HG03066 (cell line): ENCODE data around the gene NEK5.
"Not testable (repeated sequence)": the region's sequence is repeated elsewhere in the genome, so short reads cannot be mapped to it uniquely, and the experiment has no call there.

Experiments
- ATAC-seq: cut with Tn5 transposase; IDR thresholded peaks from one replicate; pipeline ENCODE4 v1.9.1; 2021; ENCODE audit warnings: low read depth; ENCODE audit not compliant: unreplicated experiment

Gene NEK5

DNA sequence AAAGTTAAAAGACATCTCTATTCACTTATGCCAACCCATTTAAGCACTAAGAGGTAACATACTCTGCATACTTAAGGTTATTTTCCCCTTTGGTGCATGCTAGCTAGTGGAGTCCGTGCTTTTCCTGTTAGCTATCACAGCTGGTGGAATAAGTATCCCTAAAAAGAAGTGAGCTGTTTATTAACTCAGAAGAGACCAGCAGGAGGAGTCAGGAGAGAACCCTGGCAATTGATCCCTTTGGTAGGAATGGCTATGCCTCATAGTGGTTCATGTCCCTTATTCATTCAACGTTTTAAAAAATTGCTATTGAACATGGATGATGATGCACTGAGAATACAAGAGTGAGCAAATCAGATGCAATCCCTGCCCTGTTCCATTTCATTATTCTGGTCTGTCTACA is 12.4 kb upstream of the NEK5 start:
- ATAC-seq = no peak

DNA sequence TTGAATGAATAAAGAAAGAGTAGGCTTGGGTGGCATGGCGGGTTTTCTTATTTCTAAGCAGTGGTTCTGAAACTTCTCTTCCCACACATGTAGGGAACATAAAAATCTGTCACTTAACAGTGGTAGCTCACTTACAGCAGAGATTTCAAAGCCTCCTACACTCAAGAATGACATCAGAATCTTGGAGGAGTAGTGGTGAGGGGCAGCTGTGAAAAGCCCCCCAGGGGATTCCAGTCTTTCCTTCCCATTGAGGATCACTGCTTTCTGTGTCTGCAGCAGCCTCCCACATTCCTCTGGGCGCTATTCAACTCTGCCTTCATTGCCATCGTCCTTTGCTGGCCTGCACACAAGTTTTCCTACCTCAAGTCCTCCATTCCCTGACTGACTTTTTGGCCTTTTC is 8.6 kb upstream of the NEK5 start:
- ATAC-seq = no peak

DNA sequence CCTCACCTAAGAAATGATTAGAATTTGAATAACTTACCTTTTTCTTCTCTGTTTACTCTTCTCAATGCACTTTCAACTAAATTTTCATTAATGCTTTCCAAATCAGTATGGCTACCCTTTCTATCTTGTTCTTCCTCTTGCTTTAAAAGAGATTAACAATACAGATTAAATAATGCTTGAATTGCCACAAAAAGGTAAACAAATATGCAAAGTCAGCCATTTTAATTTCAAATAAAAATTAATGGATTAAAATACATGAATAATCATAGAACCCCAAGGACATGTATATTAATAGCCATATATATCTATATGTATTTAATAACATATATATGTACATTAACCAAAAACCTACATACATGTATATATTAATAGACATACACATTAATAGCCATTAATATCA is 7.9 kb upstream of the NEK5 start:
- no peak for ATAC-seq

DNA sequence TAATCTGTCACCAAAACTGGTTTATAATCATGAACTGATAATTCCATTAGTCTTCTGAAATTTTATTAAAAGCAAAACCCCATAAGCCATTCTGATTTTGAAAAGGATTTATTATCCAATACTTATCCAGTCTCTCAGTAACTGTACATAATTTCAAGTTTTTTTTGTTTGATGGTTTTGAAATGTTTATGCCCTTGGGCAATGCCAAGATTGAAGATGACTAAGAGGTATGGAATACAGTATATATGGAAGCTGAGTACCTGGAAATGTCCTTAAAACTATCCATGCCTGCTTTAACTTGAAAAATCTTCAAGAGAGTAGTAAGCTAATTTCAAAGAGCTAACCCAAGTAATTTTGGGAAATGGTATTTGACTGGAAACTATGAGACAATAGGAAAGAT is 1.8 kb upstream of the NEK5 start:
- no peak for ATAC-seq

DNA sequence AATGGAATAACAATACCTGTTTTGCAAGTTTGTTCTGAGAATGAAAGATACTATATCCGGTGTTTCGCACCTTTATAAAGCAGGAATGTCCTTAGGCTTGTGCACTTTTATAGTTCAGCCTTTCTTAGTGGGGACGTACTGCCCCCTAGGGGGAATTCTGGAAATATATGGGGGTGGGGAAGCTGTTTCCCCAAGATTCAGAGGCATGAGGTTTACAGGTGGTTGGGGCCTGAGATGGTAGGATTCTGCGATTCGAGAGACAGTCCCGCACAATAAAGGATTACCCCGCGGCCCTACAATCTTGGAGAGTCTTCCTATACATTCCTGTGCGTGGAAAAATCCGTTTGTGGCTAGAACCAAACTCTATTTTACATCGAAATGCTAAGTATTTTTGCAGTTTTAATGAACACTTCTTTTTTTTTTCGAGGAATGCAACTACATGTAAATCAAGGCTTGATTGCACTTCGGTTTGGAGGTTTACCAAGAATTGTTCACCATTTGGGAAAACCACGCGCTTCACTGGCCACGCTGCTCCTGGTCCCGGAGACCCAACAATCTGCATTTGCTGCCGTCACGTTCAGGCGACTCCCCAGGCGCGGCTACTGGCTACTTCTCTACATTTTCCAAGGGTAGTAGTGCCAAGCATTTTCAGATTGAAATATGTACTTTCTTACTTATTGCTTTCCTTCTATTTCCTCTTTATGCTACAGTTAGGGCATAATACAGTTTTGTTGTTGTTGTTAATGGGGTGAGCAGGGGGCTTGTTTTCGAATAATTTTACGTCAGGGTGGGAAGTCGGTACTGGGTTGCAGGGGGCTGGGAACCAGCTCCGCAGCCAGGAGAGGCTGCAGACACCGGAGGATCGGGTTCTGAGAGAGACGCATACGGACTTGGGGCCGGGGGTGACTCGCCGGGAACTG is 830 bp downstream of the NEK5 start:
- ATAC-seq = peak; percentile 54

DNA sequence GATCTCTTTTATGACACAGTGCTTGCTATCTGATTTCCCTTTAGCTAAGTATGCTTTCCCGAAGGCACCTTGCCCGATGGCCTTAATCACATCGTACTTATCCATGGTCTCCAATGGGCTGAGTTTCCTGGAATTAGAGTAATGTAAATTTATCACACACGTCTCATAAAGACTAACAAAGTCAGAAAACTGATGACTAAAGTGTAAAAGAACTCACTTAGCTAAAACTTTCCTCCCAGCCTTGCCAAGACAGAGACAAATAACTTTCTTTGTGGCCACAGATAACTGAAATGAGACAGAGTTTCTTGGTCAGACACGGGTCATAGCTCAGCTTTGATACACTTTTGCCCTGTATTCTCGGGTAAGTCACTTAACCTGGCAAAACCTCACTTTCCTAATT is 1.5 kb downstream of the NEK5 start:
- no peak for ATAC-seq

DNA sequence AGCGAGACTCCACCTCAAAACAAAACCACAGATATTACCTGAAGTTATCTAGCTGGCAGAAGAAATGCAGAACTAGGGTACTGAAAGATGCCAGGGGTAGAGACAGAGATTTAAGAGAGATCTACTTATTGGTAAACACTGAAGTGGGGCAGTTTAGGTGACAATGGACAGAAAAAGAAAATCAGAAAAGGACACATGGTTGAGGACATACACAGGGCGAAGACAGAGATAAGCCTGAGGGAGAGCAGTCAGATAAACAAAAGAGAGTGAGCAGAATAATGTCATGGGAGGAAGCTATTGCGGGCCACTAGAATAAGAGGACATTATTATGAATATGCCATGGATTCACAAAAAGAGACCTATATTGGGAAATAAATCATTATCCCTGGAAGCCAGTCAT is 3.3 kb downstream of the NEK5 start:
- no peak for ATAC-seq

DNA sequence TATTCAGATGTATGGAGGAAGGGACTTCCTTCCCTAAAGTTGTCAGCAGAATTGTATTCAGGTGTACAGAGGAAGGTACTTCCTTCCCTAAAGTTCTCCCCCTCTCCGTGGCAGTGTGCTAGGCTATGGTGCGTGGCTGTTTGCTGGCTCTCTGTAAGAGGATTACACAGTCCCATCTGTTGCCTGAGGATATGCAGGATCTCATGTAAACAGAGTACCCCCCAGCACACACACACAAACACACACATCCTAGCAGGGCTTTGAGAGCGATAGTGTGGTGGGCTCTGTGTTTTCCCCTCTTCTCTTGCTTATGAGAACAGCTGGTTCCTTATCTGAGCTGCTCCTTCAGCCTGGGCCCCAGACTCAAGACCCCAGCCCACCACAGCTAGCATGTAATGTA is 10.3 kb downstream of the NEK5 start:
- no peak for ATAC-seq

DNA sequence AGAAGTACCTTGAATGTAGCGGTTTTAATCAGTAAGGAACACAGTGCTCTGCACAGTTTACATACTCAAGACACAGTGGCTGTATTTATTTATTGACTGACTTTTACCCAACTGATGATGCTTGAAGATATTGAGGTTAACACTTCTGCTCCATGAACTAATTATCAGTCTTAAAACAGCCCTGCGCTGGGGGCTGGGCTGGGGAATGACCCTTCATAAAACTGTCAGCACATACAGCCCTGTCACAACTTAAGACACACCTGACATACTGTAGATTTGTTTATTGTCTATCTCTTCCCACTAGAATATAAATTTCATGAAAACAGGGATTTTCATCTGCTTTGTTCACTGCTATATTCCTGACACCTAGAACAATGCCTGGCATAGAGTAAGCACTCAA is 10.8 kb downstream of the NEK5 start:
- no peak for ATAC-seq

DNA sequence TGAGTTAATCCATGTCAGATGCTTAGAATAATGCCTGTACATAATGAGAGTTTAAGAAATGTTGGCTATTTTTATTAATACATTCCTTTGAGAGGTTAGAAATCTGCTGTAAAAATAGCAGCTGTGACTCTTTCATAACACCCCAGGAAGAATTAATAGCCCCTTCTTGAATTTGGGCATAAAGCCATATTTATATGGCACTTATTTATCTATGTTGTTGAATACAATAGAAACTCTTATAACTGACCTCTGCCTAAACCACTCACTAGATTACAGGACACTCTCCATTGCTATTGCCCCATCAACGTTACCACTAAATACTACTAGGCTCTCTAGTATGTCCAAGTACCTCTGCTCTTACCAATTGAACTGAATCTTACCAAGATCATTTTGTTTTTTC is 16.3 kb downstream of the NEK5 start:
- no peak for ATAC-seq

DNA sequence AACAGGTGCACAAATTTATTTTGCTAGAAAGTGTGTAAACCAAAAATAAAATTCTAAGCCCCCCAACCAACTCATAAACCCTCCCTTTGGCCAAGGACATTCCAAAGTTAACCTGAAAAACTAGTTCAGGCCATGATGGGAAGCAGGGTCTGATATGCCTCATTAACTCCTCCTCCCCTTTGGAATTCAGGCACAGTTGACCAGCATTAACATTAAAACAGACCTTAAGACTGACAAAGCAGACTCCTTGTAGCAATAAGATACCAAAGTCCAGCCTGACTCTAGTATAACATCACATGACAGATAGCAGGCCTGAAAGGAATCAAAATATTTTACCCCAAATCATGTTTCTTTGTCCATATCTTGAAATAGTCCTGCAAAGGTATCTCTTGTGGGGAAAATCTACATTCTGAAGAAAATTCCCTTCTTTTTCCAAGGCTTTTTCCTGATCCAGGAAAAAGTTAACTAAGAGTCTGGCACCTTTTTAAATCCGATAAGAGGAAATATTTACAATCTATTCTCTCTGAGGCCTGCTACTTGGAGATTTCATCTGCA is 19.7 kb downstream of the NEK5 start:
- ATAC-seq = no peak

DNA sequence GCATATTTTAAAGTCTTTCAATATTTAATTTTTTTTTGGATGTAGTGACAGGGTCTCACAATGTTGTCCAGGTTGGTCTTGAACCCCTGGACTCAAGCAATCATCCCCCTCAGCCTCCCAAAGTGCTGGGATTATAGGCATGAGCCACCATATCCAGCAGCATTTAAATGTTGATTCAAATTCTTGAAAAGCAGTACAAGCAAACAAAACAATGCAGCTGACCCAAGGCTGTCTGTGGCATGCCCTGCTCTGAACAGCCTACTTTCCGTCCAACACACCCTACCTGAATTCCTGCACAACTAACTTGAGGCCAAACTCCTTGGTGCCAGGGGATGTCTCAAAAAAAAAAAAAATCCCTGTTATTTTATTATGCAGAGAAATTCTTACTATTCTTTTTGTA is 23.0 kb downstream of the NEK5 start:
- no peak for ATAC-seq

DNA sequence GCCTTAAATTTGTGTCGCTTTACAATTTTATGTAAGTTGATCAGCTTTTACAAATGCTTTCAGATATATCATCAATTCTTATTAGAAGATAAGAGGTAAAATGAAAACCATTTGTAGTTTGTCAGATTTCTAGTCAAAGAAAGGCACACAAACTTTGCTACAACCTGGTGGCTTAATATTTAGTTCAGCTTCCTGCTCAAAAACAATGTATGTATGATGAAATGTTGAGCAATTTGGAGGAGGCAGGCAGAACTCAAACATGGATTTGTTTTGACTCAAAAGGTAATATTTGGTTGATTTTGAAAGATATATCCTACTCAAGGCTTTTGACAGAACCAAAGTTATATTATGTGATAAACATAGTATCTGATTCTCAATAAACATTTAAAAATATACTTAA is 24.2 kb downstream of the NEK5 start:
- no peak for ATAC-seq

DNA sequence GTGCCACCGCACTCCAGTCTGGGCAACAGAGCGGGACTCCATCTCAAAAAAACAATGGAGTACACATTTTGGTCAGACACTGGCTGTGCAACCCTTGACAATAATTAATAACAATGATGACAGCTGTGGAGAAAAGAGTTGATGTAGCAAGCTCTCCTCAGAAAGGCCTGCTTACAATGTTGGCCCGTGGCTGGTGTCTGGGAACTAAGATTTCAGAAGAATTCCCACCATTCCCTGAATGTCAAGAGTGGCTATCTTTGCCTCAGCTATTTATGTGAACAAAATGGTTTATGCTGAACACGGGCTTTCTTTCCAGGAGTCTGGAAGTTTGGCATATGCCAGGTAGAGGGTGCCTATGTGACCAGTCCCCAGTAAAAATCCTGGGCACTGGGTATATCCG is 25.5 kb downstream of the NEK5 start:
- no peak for ATAC-seq

DNA sequence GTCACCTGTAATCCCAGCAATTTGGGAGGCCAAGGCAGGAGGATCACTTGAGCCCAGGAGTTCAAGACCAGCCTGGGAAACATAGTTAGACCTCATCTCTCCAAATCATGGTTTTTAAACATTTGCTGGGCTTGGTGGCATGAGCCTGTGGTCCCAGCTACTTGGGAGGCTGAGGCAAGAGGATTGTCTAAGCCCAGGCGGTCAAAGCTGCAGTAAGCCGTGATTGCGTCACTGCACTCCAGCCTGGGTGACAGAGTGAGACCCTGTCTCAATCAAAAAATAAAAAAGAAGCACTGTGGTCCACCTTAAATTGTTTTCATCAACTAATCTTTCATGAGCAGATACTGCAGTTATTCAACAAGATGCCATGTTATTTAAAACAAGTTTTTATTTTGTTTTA is 26.4 kb downstream of the NEK5 start:
- not testable (repeated sequence) for ATAC-seq

DNA sequence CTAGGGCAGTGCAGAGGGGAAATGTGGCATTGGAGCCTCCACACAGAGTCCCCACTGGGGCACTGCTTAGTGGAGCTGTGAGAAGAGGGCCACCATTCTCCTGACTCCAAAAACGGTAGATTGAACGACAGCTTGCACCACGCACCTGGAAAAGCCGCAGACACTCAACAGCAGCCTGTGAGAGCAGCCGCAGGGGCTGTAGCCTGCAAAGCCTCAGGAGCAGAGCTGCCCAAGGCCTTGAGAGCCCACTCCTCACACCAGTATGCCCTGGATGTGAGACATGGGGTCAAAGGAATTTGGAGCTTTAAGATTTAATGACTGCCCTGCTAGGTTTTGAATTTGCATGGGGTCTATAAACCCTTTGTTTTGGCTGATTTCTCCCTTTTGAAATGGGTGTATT is 31.7 kb downstream of the NEK5 start:
- no peak for ATAC-seq

DNA sequence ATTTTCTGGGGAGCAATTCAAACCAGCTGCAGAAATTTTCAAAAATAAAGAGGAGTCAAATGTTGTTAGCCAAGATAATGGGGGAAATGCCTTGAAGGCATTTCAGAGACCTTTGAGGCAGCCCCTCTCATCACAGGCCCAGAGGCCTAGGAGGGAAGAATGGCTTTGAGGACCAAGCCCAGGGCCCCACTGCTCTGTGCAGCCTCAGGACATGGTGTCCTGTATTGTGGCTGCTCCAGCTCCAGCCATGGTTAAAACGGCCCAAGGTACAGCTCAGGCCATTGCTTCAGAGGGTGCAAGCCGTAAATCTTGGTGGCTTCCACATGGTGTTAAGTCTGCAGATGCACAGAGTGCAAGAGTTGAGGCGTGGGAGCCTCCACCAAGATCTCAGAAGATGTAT is 32.1 kb downstream of the NEK5 start:
- ATAC-seq = no peak

DNA sequence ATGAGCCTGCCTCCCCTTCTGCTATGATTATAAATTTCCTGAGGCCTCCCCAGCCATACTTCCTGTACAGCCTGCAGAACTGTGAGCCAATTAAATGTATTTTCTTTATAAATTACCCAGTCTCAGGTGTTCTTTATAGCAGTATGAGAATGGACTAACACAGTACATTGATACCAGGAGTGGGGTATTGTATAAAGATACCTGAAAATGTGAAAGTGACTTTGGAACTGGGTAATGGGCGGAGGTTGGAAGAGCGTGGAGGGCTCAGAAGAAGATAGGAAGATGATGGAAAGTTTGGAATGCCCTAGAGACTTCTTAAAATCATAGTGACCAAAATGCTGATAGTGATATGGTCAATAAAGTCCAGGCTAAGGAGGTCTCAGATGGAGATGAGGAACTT is 32.8 kb downstream of the NEK5 start:
- ATAC-seq = no peak

DNA sequence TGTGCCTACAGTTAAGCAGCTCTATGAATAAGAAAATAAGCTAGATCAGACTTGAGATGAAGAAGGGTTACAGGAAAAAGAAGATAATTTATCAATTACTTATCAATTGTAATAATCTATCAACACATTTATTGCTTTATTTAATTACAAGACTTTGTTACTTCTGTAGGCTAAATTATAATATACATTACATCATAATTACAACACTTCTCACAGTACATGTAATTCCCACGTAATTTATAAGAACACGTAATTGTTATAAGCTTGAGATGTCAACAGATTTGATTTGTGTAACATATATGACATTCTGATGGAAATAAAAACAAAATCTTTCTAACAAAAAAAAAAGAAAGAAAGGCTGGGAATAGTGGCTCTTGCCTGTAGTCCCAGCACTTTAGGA is 36.8 kb downstream of the NEK5 start:
- ATAC-seq = no peak

DNA sequence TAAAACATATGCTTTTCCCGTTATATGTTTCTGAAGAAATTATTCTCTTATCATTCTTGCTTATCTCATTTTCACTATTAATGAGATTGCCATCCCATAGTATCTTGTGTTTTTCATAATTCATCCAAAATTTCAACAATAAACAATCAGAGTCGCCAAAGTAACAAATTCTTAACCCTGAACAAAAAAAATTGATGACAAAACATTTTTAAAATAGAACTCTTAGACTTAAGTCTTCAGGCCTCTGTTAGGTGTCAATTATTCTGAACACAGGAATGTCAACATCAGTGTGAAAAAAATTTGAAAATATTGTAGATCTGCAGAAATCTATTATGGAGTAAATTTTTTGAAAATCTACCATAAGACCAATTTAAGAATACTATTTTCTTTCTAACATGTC is 37.4 kb downstream of the NEK5 start:
- ATAC-seq = no peak

DNA sequence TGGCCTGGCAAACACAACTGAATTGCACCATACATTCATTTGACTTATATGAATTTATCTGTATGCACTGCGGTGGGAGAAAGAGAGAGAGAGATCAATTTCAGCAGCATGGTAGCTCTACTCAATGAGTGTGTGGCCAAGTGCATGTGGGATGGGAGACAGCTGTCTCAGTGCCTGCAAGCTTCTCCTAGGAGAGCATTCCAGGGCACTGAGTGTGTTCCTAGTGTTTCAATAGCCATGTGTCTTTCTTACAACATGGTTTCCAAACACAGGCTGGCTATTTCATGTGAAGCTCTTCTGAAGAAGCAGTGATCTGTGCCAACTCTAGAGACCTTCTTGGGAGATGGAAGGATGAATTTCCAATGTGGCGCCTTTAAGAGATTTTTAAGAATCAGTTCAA is 43.5 kb downstream of the NEK5 start:
- ATAC-seq = no peak

DNA sequence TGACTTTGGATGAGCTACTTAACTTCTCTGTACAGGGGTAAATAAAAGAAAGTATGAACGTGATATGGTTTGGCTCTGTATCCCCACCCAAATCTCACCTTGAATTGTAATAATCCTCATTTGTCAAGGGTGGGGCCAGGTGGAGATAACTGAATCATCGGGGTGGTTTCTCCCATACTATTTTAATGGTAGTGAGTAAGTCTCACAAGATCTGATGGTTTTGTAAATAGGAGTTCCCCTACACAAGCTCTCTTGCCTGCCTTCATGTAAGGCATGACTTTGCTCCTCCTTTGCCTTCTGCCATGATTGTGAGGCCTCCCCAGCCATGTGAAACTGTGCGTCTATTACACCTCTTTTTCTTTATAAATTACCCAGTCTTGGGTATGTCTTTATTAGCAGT is 43.9 kb downstream of the NEK5 start:
- not testable (repeated sequence) for ATAC-seq
